Left cardiac atrium (tissue), 4 donors: ENCODE measurements around the gene RDH12. TPM values are rescaled to one million over a fixed set of nuclear protein-coding genes. Genes with fewer than 3 reads are reported as not detected.
A peak's percentile ranks its signal among the peaks of the same experiment; 100 is the strongest.
"Not testable (repeated sequence)": the region's sequence is repeated elsewhere in the genome, so short reads cannot be mapped to it uniquely, and the experiment has no call there.

Experiments
- ATAC-seq, 2 donors: fragments of 200-7000 bp; cut with Tn5 transposase; one replicate each; pipeline ENCODE4 v1.9.1; 2020; ENCODE audit warnings: mild to moderate bottlenecking in 2 of 2, moderate library complexity in 2 of 2
- DNase-seq: peaks from one replicate; pipeline ENCODE4 v3.0.0-alpha.2; 2020
- intact Hi-C, 2 donors: fragments of 100-400 bp; cut with DNase I; formaldehyde crosslinking; loops; one replicate each; pipeline versions ENCODE4 v1.14.1 to v1.15.1; 2022 to 2023
- total RNA-seq, 2 donors: library from RNA; stranded (reverse); fragmentation: NEBNext Ultra II Directional; extraction: Animal tissue kit (Norgen Biotek cat#: 25700); gene quantifications; one replicate each; pipeline ENCODE4 v1.2.1, GENCODE V29; 2021
- donor health status: DM: no; HTN: yes; CAD: no.
- donor health status: DM: no; HTN: yes; CAD: no; lungs with severe emphysema.
- donor health status: DM: yes; HTN: yes; CAD: no.
- donor health status: Dilated cardiomyopathy.

Gene RDH12
- total RNA-seq, 2 donors from 2014 or later = not detected

GRCh38 chr14:67697006-67697405 is 4.7 kb upstream of the RDH12 start:
- ATAC-seq (no peak), DNase-seq (no peak)
- intact Hi-C loops = loop anchor here in 1 of 2 donors (10.0 kb wide), 1 partner anchor 82 kb away; the partner anchor contains the start of gene ARG2

- no peak for DNase-seq
- no peak for ATAC-seq
- intact Hi-C loops = loop anchor here in 1 of 2 donors (10.0 kb wide), 1 partner anchor 83 kb away; the partner anchor contains the start of gene ARG2
Measured at GRCh38 chr14:67698179-67698578, 3.5 kb upstream of the RDH12 start.

- no peak for DNase-seq
- intact Hi-C loops = loop anchor here in 1 of 2 donors (1.0 kb wide), 2 partner anchors 86 to 120 kb away; no protein-coding TSS in a partner anchor
- no peak for ATAC-seq
Measured at GRCh38 chr14:67703997-67704396, 2.3 kb downstream of the RDH12 start.

GRCh38 chr14:67704484-67705089 is 2.9 kb downstream of the RDH12 start:
- DNase-seq (no peak), ATAC-seq (peak; percentile 53 to 83)
- intact Hi-C loops = loop anchor here in 1 of 2 donors (1.0 kb wide), 2 partner anchors 86 to 120 kb away; no protein-coding TSS in a partner anchor

GRCh38 chr14:67705211-67705610 is 3.5 kb downstream of the RDH12 start:
- DNase-seq (no peak), ATAC-seq (no peak)
- intact Hi-C loops = no loop called here

GRCh38 chr14:67709346-67709745 is 7.7 kb downstream of the RDH12 start:
- intact Hi-C loops, DNase-seq, ATAC-seq: not testable (repeated sequence)

- DNase-seq, ATAC-seq, intact Hi-C loops: not testable (repeated sequence)
Measured at GRCh38 chr14:67709796-67710195, 8.1 kb downstream of the RDH12 start.

- ATAC-seq (no peak), DNase-seq (no peak)
- intact Hi-C loops = no loop called here
Measured at GRCh38 chr14:67710209-67710608, 8.5 kb downstream of the RDH12 start.

- no peak for ATAC-seq
- intact Hi-C loops = no loop called here
Measured at GRCh38 chr14:67717048-67717447, 15.4 kb downstream of the RDH12 start.

GRCh38 chr14:67718265-67718664 is 16.6 kb downstream of the RDH12 start:
- ATAC-seq (no peak), DNase-seq (no peak)
- intact Hi-C loops = no loop called here

More at GRCh38 chr14:67717048-67717447, 15.4 kb downstream of the RDH12 start:
- DNase-seq = no peak

- intact Hi-C loops, DNase-seq, ATAC-seq: not testable (repeated sequence)
Measured at GRCh38 chr14:67719385-67719784, 17.7 kb downstream of the RDH12 start.

- DNase-seq (no peak), ATAC-seq (no peak)
- intact Hi-C loops = no loop called here
Measured at GRCh38 chr14:67719866-67720265, 18.2 kb downstream of the RDH12 start.

- intact Hi-C loops = no loop called here
- no peak for ATAC-seq
- DNase-seq = no peak
Measured at GRCh38 chr14:67721875-67722274, 20.2 kb downstream of the RDH12 start.

- DNase-seq (peak; percentile 68), ATAC-seq (peak; percentile 96 to 99)
- intact Hi-C loops = no loop called here
Measured at GRCh38 chr14:67722293-67722692, 20.6 kb downstream of the RDH12 start.

GRCh38 chr14:67725171-67725570 is 23.5 kb downstream of the RDH12 start:
- no peak for ATAC-seq
- intact Hi-C loops = no loop called here
- no peak for DNase-seq

- intact Hi-C loops = no loop called here
- DNase-seq (no peak), ATAC-seq (no peak)
Measured at GRCh38 chr14:67727361-67727760, 25.7 kb downstream of the RDH12 start.

- DNase-seq = no peak
- intact Hi-C loops = no loop called here
- ATAC-seq = no peak
Measured at GRCh38 chr14:67728258-67728657, 26.6 kb downstream of the RDH12 start.

- DNase-seq (no peak), ATAC-seq (peak in 1 of 2 donors; percentile 61)
- intact Hi-C loops = no loop called here
Measured at GRCh38 chr14:67729072-67729885, 27.6 kb downstream of the RDH12 start.

GRCh38 chr14:67733616-67734015 is 31.9 kb downstream of the RDH12 start:
- no peak for ATAC-seq
- no peak for DNase-seq
- intact Hi-C loops = no loop called here

GRCh38 chr14:67734675-67735074 is 33.0 kb downstream of the RDH12 start:
- DNase-seq = peak; percentile 44
- peak; percentile 28 to 58 for ATAC-seq
- intact Hi-C loops = no loop called here
